Measurements from ENCODE around the gene SHISA9.

Gene SHISA9

GRCh38 chr16:13067648-13068047, 166.2 kb downstream of the SHISA9 start:
- DNase-seq (ENCODE audit: low read depth in 4 of 4, low spot score in 1 of 4) = no peak

GRCh38 chr16:13068912-13069583, 167.7 kb downstream of the SHISA9 start:
- DNase-seq (ENCODE audit: low read depth in 4 of 4, low spot score in 1 of 4) = no peak

- no peak for DNase-seq (ENCODE audit: low read depth in 4 of 4, low spot score in 1 of 4)
These were observed 168.9 kb downstream of the SHISA9 start for GRCh38 chr16:13070268-13070667.

GRCh38 chr16:13076878-13077277, 175.5 kb downstream of the SHISA9 start:
- DNase-seq (ENCODE audit: low read depth in 4 of 4, low spot score in 1 of 4) = no peak

GRCh38 chr16:13077816-13078215, 176.4 kb downstream of the SHISA9 start:
- no peak for DNase-seq (ENCODE audit: low read depth in 4 of 4, low spot score in 1 of 4)

GRCh38 chr16:13080531-13080930, 179.1 kb downstream of the SHISA9 start:
- no peak for DNase-seq (ENCODE audit: low read depth in 4 of 4, low spot score in 1 of 4)

GRCh38 chr16:13081825-13082331, 180.5 kb downstream of the SHISA9 start:
- no peak for DNase-seq (ENCODE audit: low read depth in 4 of 4, low spot score in 1 of 4)

GRCh38 chr16:13083681-13084080, 182.3 kb downstream of the SHISA9 start:
- no peak for DNase-seq (ENCODE audit: low read depth in 4 of 4, low spot score in 1 of 4)

GRCh38 chr16:13084331-13084730, 182.9 kb downstream of the SHISA9 start:
- no peak for DNase-seq (ENCODE audit: low read depth in 4 of 4, low spot score in 1 of 4)

- DNase-seq (ENCODE audit: low read depth in 4 of 4, low spot score in 1 of 4) = no peak
These were observed 192.3 kb downstream of the SHISA9 start for GRCh38 chr16:13093661-13094060.

- no peak for DNase-seq (ENCODE audit: low read depth in 4 of 4, low spot score in 1 of 4)
These were observed 193.7 kb downstream of the SHISA9 start for GRCh38 chr16:13095061-13095460.

GRCh38 chr16:13098536-13098935, 197.1 kb downstream of the SHISA9 start:
- no peak for DNase-seq (ENCODE audit: low read depth in 4 of 4, low spot score in 1 of 4)

- no peak for DNase-seq (ENCODE audit: low read depth in 4 of 4, low spot score in 1 of 4)
These were observed 198.4 kb downstream of the SHISA9 start for GRCh38 chr16:13099822-13100221.

GRCh38 chr16:13100970-13101369, 199.6 kb downstream of the SHISA9 start:
- no peak for DNase-seq (ENCODE audit: low read depth in 4 of 4, low spot score in 1 of 4)

GRCh38 chr16:13101828-13102227, 200.4 kb downstream of the SHISA9 start:
- no peak for DNase-seq (ENCODE audit: low read depth in 4 of 4, low spot score in 1 of 4)

- DNase-seq (ENCODE audit: low read depth in 4 of 4, low spot score in 1 of 4) = no peak
These were observed 201.0 kb downstream of the SHISA9 start for GRCh38 chr16:13102401-13102800.

GRCh38 chr16:13103831-13104530, 202.6 kb downstream of the SHISA9 start:
- DNase-seq (ENCODE audit: low read depth in 4 of 4, low spot score in 1 of 4) = no peak

GRCh38 chr16:13104772-13105171, 203.4 kb downstream of the SHISA9 start:
- no peak for DNase-seq (ENCODE audit: low read depth in 4 of 4, low spot score in 1 of 4)

GRCh38 chr16:13105427-13105826, 204.0 kb downstream of the SHISA9 start:
- no peak for DNase-seq (ENCODE audit: low read depth in 4 of 4, low spot score in 1 of 4)

- DNase-seq (ENCODE audit: low read depth in 4 of 4, low spot score in 1 of 4) = no peak
These were observed 205.1 kb downstream of the SHISA9 start for GRCh38 chr16:13106464-13106863.

- DNase-seq (ENCODE audit: low read depth in 4 of 4, low spot score in 1 of 4) = no peak
These were observed 206.7 kb downstream of the SHISA9 start for GRCh38 chr16:13108126-13108525.

GRCh38 chr16:13109171-13109570, 207.8 kb downstream of the SHISA9 start:
- DNase-seq (ENCODE audit: low read depth in 4 of 4, low spot score in 1 of 4) = no peak
